ENCODE data around the gene CNTD1.

CNTD1 gene

DNA sequence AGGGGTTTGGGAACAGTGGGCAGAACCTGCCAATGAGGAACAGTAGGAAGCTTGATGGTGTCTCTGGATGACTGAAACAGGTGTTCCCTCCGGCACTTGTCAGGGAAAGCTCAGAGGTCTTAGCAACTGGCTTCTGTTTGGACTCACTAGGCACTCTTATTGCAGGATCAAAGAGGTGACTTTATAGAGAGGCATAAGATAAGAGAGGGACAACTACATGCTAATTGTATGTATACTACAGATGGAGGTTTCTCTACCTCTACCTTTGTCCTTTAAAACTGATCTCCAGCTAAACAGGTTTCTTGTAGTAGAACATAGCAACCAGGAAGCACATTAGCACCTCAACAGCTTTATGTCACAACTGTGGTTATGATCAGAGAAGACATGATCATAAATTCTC is 7.6 kb downstream of the CNTD1 start:
- DNase-seq, result no peak

DNA sequence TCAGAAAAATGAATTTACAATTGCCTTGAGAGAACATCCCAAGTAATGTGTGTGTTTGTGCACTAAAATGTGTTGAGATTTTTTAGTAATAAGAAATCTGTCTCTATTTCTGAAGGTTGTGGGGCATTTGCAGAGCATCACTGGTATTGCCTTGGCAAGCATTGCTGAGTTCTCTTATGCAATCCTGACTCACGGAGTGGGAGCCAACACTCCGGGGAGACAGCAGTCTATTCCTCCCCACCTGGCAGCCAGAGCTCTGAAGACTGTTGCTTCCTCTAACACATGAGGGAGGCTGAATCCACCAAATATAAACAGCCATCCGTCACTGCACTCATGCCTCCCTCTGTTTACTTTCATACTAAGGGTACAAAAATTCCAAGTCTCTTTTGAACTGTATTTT is 10.6 kb downstream of the CNTD1 start:
- no peak for DNase-seq

DNA sequence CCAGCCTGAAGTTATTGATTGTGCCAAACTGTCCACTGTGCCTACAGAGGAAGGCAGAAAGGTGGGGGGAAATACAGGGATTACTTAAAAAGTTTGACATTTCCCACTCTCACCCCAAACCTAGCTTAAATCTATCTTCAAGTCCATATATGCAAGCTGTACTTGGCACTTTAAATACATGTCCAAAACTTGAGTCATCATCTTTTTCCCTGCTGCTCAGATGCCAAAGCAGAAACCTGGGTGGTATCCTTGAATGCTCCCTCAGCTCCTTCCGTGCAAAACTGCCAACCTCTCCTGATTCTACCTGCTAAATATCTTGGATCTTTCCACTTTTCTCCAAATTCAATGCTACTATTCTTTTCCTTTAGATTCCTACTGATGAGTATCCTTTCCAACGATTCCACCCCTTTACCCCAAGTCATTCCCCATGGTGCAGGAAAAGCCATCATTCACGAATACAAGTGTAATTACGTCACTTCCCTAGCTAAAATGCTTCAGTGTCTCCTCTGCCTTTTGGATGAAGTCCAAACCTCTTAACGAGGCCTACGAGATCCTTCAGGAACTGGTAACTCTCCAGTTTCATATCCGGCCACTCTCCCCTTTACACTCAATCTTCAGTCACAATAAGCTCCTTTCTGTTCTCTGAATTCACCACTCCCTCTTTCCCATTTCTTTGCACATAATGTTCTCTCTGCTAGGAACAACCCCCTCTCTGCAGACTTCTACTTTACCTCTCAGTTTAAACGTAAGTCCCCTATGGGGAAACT is 16.2 kb downstream of the CNTD1 start:
- peak; percentile 73 for DNase-seq

DNA sequence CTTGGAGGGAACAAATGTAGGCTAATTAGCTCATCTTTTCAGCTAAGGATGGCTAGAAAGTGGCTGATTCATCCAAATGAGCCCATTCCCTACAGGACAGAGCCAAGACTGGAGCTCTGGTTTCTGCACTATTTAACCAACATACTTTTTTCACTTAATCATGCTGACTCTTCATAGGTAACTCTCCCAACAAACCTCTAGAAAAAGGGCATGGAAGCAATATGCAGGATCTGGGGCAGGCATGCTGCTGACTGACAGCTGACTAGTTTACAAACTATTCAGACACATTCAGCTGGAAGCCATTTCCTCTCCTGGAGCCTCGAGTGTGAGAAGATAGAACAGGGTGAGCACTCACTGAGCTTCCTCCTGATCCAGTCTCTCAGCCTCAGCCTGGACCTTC is 19.2 kb downstream of the CNTD1 start:
- DNase-seq, result no peak

DNA sequence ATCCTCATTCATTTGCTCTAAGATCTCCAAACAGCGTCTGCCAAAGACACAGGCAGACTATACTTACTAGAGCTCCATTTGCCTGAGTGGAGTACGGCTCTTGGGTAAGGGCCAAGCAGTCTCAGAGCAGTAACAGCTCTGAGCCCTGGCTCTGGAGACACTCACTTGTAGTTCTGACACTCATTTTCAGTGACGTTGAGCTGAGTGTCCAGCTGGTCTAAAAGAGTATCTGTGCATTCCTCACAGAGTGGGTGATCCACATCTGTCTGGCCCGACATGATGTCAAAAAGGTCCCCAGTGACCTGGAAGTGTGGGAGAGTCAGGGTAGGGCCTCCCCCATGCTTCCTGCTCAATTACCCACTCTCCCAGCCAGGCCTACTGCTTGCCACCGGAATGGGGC is 19.7 kb downstream of the CNTD1 start:
- DNase-seq, result no peak

DNA sequence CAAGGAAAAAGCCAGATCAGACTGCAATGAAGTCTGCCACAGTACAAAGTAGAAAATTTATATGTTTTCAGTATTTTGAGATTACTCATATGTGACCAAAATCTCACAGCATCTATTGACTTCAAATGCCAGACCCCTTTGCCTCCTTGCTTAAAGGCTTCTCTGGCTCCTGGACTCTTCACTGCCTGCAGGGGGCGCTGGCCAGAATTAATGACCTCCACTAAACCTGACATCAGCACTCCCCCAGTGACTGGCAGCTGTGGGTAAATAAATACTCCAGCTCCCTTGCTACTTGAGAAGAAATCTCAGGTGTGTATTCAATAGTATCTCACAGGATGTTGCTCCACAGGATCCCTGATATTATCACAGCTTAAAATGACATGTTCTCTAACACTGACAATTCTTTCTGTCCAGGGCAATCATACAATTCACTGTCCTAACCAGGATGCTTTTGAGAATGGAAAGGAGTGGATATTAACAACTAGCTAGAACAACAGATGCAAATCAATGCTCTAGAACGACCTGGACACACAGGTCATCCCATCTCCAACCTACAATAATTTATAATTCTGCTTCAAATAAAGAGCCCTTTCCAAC is 21.4 kb downstream of the CNTD1 start:
- no peak for DNase-seq

DNA sequence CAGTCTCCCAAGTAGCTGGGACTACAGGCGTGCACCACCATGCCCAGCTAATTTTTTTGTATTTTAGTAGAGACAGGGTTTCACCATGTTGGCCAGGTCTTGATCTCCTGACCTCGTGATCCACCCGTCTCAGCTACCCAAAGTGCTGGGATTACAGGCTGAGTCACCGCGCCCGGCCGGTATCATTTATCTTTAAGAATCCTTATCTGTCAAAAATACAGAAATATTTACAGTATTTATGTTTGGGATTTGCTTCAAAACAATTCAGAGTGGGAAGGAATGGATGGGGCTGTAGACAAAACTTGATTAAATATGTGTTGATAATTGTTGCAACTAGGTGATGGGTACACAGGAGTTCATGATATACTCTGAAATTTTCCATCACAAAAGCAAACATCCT is 22.5 kb downstream of the CNTD1 start:
- no peak for DNase-seq

DNA sequence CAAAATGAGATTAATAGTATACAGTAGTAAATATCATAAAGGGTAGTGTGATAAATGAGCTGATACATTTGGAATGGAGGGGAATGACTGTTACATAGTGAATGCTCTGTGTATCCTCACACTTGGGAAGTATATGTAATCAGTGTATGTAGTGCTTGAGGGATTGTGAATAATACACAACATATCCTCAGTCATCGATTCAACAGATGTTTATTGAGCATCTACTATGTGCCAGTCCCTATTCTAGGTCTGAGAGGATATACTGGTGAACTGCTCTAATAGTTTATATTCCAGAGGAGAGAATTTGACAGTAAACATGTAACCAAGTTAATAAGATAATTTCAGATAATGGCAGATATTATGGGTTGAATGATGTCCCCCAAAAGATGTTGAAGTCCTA is 28.8 kb downstream of the CNTD1 start:
- DNase-seq, result no peak

DNA sequence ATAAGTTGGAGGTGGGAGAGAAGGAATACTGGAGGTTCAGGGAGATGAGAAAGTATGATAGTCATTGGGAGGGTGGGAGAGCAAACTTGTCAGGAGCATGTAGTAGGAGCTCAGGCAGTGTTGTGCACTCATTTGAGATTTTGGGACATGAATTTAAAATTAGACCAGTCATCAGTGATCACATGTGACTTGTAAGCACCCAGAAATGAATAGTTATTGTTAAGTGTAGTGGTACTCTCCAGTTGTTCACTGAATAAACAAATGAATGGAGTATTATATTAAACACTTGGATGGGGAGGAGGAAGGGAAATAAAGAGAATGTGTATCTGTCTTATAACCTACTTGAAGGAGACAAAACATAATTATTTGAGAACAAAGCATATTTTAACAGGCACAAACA is 32.3 kb downstream of the CNTD1 start:
- DNase-seq, result no peak

DNA sequence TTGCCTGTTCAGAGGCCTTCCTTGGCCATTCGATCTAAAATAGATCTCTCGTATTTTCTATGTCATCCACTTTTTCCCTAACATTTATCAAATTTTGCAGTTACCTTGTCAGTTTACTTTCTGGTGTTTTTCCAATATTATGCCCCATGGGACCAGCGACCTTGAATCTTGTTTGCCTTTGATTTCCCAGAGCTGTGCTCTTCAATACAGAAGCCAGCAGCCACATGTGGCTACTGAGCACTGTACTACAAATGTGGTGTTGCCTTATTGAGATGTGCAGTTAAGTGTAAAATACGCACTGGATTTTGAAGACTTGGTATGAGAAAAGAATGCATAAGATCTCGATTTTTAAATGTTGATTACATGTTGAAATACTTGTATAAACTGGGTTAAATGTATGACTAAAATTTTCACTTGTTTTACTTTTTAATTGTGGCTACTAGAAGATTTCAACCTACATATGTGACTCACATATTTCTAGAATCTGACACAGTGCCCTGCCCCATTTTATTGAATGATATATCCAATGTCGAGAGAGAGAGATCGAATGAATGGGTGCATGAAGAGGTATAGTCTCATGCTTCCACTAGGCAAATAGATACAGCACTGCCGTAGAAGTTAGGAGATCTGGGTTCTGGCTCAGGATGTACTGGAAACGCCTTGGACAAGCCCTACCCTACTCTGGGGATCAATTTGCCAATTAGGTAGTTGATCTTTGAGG is 33.7 kb downstream of the CNTD1 start:
- DNase-seq, result no peak

DNA sequence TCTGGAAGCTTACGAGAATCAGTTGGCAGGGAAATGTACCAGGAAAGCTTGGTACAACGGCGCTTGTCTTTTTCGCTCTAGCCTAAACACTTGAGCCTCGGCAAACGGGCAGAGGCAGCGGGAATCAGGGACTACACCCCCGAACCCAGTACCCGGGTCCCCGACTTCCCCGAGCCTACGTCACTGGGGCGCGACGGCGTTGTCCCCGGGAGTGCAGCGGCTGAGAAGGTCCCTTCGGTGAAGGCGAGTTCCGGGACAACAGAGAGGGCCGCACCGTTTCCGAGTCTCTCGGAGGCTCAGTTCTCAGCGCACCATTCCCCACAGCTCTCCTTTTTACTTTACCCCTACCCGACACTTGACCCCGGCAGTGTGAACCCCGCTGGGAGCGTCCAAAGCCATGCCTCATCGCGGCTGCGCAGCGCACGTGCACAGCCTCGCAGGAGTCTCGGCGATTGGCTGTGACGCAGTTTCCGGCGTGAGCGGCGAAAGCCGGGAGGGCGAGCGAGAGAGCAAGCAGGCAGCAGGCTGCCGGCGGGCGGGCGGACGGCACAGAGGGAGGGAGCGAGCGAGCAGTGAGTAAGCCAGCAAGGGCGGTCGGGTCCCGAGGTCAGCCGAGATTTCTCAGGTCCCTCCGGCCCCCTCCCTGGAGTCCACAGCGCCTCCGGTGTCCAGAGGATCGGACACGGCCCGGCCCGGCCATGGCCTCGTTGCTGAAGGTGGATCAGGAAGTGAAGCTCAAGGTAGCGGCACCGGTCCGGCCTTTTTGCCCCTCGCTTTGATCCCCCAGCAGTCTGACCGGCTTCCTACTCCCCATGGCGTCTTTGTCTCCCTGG is 34.5 kb downstream of the CNTD1 start, which contains the start of gene PSME3:
Gene PSME3 (plus strand): TSS at position 464 of the 833 bp plus-strand sequence. CDS start 235 bp downstream, at position 699.
- DNase-seq, result peak; percentile 21

DNA sequence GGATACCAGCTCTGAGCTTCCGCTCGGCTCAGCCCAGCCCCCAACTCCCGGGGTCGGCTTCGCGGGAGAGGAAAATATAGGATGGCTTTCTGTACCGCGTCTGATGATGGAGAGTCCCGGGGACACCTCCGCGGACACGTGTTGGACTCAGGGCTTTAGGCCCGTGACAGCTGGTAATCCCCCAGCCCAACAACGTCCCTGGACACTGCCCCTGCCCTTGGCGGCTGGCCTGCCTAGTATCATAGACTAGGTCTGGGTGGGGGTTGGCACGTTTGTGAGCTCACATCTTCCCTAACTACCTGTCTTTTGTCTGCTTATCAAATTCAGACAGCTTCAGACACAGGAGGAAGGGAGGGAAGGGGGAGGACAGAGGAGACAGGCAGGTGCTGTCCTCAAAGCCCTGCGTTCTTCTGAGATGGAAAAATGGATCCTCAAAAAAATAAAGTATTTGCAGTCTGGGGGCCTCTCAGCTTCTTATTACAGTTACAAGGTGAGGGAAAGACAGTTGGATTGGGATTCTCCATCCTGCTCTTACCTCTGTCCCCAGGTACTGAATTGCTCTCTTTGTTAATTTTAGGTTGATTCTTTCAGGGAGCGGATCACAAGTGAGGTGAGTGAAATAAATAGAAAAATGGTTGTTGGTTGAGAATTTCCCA is 35.2 kb downstream of the CNTD1 start:
- DNase-seq, result no peak

DNA sequence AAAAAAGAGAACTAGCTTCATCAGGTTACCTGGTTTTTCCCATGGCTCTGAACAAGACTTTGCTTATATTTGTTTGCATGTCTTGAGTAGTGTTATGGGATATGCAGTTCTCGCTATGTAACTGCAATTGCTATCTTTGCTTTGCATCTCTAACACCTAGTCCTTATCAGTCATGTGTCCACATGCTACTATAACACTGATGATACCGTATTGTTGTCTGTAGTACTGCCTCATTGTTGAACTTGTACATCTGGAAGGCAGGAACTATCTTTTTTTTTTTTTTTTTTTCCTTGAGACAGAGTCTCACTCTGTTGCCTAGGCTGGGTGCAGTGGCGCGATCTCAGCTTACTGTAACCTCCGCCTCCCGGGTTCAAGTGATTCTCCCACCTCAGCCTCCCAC is 37.1 kb downstream of the CNTD1 start:
- no peak for DNase-seq

DNA sequence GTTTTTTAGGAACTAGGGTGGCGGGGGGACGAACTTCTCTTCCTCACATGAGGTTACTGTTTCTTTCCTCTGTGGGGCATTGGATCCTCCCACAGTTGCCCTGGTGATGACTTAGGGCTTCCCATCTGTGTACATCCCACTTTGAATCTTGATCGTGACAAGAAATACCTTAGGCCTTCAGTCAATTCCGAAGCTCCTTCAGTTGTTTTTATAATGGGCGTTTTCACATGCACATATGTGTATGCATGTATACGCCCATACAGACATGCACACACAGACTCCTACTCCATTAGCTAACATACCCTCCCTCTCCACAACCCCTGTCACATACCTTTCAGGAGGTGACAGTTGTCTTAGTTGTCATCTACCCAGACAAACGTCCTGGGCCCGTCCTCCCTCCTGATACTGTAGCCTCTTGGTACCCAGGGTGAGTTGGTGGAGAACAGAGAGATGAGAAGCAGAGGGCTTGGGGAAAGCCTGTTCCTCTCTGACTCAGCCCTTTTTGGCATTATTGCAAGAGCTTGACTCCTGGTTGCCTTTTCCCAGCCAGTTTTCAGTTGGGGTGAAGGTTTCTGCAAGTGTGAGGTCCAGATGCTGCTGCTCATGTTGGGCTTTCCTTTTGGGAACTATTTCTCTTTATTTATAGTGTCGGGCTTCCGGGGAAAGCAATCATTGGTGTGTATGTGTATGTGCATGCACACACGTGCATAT is 43.5 kb downstream of the CNTD1 start:
- no peak for DNase-seq

DNA sequence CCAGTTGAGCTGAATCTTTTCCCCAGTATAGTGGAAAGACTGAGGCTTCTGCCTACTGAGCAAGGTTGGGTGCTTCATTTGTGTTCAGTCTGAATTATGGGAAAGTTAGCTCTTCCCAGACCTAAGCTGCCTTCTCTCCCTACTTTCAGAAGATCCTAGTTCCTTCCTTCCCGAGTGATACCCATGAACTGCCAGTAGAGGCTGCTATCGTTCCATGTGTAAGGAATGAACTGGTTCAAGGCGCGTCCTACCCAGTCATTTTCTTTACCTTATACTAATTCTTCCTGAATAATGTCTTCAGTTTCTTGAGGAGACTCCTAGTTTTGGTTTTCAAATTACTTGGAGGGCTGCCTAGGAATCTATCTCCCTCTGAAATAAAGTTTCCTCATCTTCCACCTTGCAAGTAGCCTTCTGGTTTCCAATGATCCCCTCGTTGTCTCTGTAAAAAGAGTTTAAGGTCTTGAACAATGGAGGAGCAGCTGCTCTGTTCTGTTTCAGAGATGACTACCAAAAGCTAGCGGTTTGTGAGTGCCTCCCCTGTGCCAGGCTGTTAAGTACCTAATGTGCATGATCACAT is 44.8 kb downstream of the CNTD1 start:
- no peak for DNase-seq

DNA sequence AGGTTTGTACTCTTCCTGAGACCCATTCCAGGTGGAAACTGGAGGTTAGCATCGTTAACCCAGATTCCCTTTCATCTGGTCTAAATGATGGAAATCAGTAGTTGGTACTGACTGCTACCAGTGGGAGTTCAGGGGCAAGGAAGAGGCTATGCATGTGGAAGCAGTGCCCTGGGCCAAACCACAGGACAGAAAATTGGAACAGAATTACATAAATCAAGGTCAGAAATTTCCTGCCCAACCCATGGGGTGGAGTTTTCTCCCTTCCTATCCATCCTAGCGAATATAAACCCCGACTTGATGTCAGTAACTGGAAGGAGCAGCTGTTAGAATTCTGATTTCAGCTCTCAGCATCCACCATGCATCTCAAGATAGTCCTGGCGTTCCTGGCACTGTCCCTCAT is 45.6 kb downstream of the CNTD1 start, which contains the start of gene AOC2:
Gene AOC2 (plus strand): TSS at position 310 of the 400 bp plus-strand sequence. CDS start 47 bp downstream, at position 357.
- no peak for DNase-seq

DNA sequence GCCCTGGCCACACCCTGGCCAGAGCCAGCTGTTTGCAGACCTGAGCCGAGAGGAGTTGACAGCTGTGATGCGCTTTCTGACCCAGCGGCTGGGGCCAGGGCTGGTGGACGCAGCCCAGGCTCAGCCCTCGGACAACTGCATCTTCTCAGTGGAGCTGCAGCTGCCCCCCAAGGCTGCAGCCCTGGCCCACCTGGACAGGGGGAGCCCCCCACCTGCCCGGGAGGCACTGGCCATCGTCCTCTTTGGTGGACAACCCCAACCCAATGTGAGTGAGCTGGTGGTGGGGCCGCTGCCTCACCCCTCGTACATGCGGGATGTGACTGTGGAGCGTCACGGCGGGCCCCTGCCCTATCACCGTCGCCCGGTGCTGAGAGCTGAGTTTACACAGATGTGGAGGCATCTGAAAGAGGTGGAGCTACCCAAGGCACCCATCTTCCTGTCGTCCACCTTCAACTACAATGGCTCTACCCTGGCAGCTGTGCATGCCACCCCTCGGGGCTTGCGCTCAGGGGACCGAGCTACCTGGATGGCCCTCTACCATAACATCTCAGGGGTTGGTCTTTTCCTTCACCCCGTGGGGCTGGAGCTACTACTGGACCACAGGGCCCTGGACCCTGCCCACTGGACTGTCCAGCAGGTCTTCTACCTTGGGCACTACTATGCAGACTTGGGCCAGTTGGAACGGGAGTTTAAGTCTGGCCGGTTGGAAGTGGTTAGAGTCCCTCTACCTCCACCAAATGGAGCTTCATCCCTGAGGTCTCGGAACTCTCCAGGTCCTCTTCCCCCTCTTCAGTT is 46.3 kb downstream of the CNTD1 start:
- DNase-seq, result no peak

DNA sequence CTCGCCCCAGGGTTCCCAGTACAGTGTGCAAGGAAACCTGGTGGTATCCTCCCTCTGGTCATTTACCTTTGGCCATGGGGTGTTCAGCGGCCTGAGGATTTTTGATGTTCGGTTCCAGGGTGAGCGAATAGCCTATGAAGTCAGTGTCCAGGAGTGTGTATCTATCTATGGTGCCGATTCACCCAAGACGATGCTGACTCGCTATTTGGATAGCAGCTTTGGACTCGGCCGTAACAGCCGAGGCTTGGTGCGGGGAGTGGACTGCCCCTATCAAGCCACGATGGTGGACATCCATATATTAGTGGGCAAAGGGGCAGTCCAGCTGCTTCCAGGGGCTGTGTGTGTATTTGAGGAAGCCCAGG is 46.9 kb downstream of the CNTD1 start:
- no peak for DNase-seq

DNA sequence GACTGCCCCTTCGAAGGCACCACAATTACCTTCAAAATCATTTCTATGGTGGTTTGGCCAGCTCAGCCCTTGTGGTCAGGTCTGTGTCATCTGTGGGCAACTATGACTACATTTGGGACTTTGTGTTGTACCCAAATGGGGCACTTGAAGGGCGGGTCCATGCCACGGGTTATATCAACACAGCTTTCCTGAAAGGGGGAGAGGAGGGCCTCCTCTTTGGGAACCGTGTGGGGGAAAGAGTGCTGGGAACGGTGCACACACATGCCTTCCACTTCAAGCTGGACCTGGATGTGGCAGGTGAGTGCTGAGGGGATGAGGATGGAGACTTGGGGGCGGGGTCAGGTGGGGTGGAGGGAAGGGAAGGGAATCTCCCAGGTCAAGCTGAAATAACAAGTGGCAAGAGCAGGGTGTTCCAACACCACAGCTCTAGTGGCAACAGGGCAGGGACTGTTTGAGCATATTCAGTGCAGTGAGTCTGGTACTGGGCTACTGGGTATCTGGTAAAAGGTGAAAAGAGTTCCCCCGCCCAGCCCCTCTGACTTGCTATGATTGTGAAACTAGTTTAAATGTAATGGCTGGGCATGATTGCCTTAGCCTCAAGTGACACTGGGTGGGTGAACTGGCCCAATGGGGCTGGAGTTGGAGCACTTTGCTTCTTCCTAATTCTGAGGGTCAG is 47.4 kb downstream of the CNTD1 start:
- DNase-seq, result no peak

All from NCI-H2029 treated with DMSO at 0.1 percent for 48 hours (cell line).